Heart left ventricle (tissue), 16 donors: Measurements from ENCODE around the gene DAW1. TPM values are rescaled to one million over a fixed set of nuclear protein-coding genes. Genes with fewer than 3 reads are reported as not detected.

Experiments used
- ATAC-seq, 4 donors: fragments of 200-7000 bp; cut with Tn5 transposase; one replicate each; pipeline ENCODE4 v1.9.1; 2020 to 2022; ENCODE audit warnings: moderate library complexity in 4 of 4, mild to moderate bottlenecking in 3 of 4, moderate number of reproducible peaks in 1 of 4
- DNase-seq, 5 donors: peaks; one replicate each; pipeline ENCODE4 v3.0.0-alpha.2; 2020
- H3K27ac ChIP-seq, 12 donors: fragments of 200-600 bp; sonication (generic) in 4 of 12; one replicate each; pipeline versions ENCODE4 v1.5.0 to v1.8.0; 2016 to 2022; ENCODE audit warnings: mild to moderate bottlenecking in 2 of 12
- H3K27me3 ChIP-seq, 9 donors: fragments of 200-600 bp; sonication (generic) in 2 of 9; one replicate each; pipeline versions ENCODE4 v1.5.1 to v1.8.0; 2016 to 2022; ENCODE audit warnings: mild to moderate bottlenecking in 3 of 9
- H3K36me3 ChIP-seq, 9 donors: fragments of 200-600 bp; sonication (generic) in 2 of 9; one replicate each; pipeline versions ENCODE4 v1.5.0 to v1.8.0; 2018 to 2022; ENCODE audit warnings: mild to moderate bottlenecking in 2 of 9
- H3K4me1 ChIP-seq, 12 donors: fragments of 200-600 bp; sonication (generic) in 4 of 12; one replicate each; pipeline versions ENCODE4 v1.5.0 to v1.8.0; 2016 to 2022; ENCODE audit warnings: mild to moderate bottlenecking in 3 of 12
- H3K4me3 ChIP-seq, 12 donors: fragments of 200-600 bp; sonication (generic) in 4 of 12; one replicate each; pipeline versions ENCODE4 v1.5.0 to v1.8.0; 2017 to 2022; ENCODE audit warnings: mild to moderate bottlenecking in 9 of 12, moderate library complexity in 4 of 12
- H3K9me3 ChIP-seq, 12 donors: fragments of 200-600 bp; sonication (generic) in 4 of 12; one replicate each; pipeline versions ENCODE4 v1.5.0 to v1.8.0; 2016 to 2022; ENCODE audit warnings: mild to moderate bottlenecking in 1 of 12
- POLR2A ChIP-seq, 2 donors: fragments of 450-650 bp; IDR thresholded peaks; one replicate each; pipeline ENCODE4 v1.6.1; 2017; ENCODE audit warnings: antibody characterized with exemption in 2 of 2, mild to moderate bottlenecking in 2 of 2, moderate library complexity in 2 of 2
- WGBS, 4 donors: extraction: QIAGEN DNeasy Blood & Tissue Kit in 2 of 4; methylation state at CpG; one replicate each; pipeline versions ENCODE4 v1.1.5 to v1.1.7; 2013 to 2018; 5-methylcytosine and 5-hydroxymethylcytosine counted together
- intact Hi-C, 10 donors: fragments of 100-400 bp; cut with DNase I; formaldehyde crosslinking; loops; one replicate each; pipeline versions ENCODE4 v1.11.1 to v1.14.2; 2022
- polyA plus RNA-seq, 2 donors: library from polyadenylated mRNA; stranded (reverse); fragments of 200-250 nt; gene quantifications; one replicate each; pipeline ENCODE4 v1.2.3, GENCODE V29; 2013
- total RNA-seq, 9 donors: library from RNA; depleted of rRNA in 2 of 9; stranded (reverse); fragments of >200 nt in 2 of 9; fragmentation: NEBNext Ultra II Directional in 3 of 9; extraction: Animal tissue kit (Norgen Biotek cat#: 25700) in 3 of 9; gene quantifications; one replicate each; pipeline versions ENCODE4 v1.1.0 to v1.2.4, GENCODE V29; 2016 to 2023
- TF ChIP-seq, protein P1 (sequence below), 12 donors: fragments of 200-600 bp; sonication (generic) in 4 of 12; IDR thresholded peaks; one replicate each; pipeline versions ENCODE4 v1.5.0 to v1.8.0; 2018 to 2022; ENCODE audit warnings: antibody characterized with exemption in 12 of 12, mild to moderate bottlenecking in 5 of 12
- donor health status: ischemic (EF 13 %, LVEDD 7.1; RV severe dilation, severe dysfunction).
- donor health status: healthy with polysubstance abuse.
- donor health status: DM: no; HTN: yes; CAD: no.
- donor health status: DM: no; HTN: no; CAD: no.
- donor health status: ischemic (EF 25% LVEDD 6.9; RV normal size, moderate dysfunction).
- donor health status: ischemic (EF 25% LVEDD 5.7; RV mildly dilated, moderate dysfunction).
- donor health status: healthy.
- donor health status: DM: yes; HTN: yes; CAD: no.
- donor health status: ischemic (EF 35%, LVEDD 5.7; RV mildly dilated, moderate dysfunction).
- donor health status: nonischemic (EF 11% LVEDD 7.7; RV severe dilation, severe dysfunction).
- donor health status: DM: yes; HTN: yes; CAD: no.
- donor health status: PGD.
- donor health status: ischemic (EF 29% LVEDD 5.4; RV normal size, mild dysfunction).
- donor health status: nonischemic (EF 23%, LVEDD 6.1; RV moderate dilation, normal function).

The DAW1 gene
- total and polyA plus RNA-seq, 11 donors = 0.20 to 1.3 (median 0.47) TPM; not detected in 6

DNA sequence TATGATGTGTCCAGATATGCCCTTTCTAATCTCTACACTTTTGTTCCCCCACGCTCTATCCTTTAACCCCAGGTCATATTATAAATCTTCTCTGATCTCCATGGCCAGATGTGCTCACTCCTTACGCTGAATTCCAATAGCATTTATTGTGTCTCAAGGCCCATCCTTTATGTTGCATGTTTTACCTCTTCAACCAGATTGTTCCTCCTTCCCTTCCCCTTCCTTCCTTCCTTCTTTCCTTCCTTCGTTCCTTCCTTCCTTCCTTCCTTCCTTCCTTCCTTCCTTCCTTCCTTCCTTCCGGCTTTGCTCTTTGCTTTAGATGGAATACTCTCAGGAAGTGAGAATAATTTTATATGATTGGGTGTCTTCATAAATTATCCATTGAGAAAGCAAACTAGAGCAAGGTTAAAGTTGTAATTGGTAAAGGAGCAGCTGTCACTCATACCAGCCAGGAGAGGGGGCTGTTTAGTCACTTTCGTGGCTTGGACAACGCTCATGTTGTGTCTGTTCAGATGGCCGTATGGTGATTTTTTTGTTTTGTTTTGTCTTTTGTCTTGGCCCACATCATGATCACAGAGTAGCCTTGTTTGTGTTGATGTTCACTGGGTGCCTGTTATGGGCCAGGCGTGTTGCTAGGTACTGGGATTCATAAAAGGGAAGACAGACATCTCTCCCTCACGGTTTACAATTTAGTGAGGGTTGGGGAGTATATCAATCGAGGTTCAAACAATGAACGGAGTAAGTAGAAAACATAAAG, 68.0 kb downstream of the DAW1 start:
- 45 to 56% (median 52%) methylated on average over 10 to 11 of the region's 11 CpGs for WGBS, 4 donors

DNA sequence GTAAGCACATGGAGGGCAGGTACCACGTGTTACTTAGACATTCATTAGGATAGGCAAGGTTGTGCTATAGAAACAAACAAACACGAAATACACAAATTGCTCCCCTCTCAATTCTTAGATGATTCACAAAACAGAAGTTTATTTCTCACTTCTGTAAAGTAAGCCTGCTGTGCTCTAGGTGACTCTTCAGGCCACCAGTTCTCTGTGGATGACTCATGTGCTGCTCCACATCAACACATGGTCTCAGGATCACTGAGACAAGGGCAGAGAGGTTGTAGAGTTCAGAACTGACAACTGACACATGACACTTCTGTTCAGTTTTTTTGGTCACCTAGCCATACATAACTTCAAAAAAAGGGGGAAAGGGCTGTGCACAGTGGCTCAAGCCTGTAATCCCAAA, 70.6 kb downstream of the DAW1 start:
- ATAC-seq (peak in 3 of 4 donors; percentile 53 to 81 (median 66)), DNase-seq (no peak)
- Histone ChIP-seq H3K27me3 (no peaks in the 10 kb centered on the region), H3K4me1 (no peaks in the 10 kb centered on the region), H3K36me3 (no peaks in the 10 kb centered on the region), H3K4me3 (no peak overlapping the region), H3K9me3 (peaks cover 0 to 9% (median 0%) of the 10 kb centered on the region in 12 donors), H3K27ac (no peak overlapping the region)
- TF ChIP-seq, protein P1, sequence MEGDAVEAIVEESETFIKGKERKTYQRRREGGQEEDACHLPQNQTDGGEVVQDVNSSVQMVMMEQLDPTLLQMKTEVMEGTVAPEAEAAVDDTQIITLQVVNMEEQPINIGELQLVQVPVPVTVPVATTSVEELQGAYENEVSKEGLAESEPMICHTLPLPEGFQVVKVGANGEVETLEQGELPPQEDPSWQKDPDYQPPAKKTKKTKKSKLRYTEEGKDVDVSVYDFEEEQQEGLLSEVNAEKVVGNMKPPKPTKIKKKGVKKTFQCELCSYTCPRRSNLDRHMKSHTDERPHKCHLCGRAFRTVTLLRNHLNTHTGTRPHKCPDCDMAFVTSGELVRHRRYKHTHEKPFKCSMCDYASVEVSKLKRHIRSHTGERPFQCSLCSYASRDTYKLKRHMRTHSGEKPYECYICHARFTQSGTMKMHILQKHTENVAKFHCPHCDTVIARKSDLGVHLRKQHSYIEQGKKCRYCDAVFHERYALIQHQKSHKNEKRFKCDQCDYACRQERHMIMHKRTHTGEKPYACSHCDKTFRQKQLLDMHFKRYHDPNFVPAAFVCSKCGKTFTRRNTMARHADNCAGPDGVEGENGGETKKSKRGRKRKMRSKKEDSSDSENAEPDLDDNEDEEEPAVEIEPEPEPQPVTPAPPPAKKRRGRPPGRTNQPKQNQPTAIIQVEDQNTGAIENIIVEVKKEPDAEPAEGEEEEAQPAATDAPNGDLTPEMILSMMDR (IDR thresholded peaks at IDR 0.05) = no peak
- TF ChIP-seq POLR2A (IDR thresholded peaks at IDR 0.05) = no peak
- intact Hi-C loops = no loop called here
- 67 to 74% (median 72%) methylated on average over 2 of the region's 2 CpGs for WGBS, 4 donors

More for the DNA sequence above, 68.0 kb downstream of the DAW1 start:
- ATAC-seq (peak in 3 of 4 donors; percentile 54 to 57 (median 56)), DNase-seq (peak in 1 of 5 donors; percentile 9)
- H3K4me3 ChIP-seq = no peak overlapping the region
- intact Hi-C loops = loop anchor here in 2 of 10 donors (5.0 to 10.0 kb wide), 2 partner anchors 715 to 718 kb away; no protein-coding TSS in a partner anchor
- no peaks in the 10 kb centered on the region for H3K27me3 ChIP-seq
- no peak overlapping the region for H3K27ac ChIP-seq
- no peak for TF ChIP-seq POLR2A (IDR thresholded peaks at IDR 0.05)
- TF ChIP-seq, protein P1 (IDR thresholded peaks at IDR 0.05) = peak in 11 of 12 donors; percentile 14 to 57 (median 38)
- H3K9me3 ChIP-seq = no peaks in the 10 kb centered on the region
- no peaks in the 10 kb centered on the region for H3K36me3 ChIP-seq
- no peaks in the 10 kb centered on the region for H3K4me1 ChIP-seq

GRCh38 chr2:227942965-227943364, 71.5 kb downstream of the DAW1 start:
- no peaks in the 10 kb centered on the region for H3K36me3 ChIP-seq
- H3K27me3 ChIP-seq = no peaks in the 10 kb centered on the region
- DNase-seq = no peak
- ATAC-seq = no peak
- 43 to 97% (median 67%) methylated on average over 2 of the region's 2 CpGs for WGBS, 4 donors
- H3K9me3 ChIP-seq = peaks cover 0 to 9% (median 0%) of the 10 kb centered on the region in 12 donors
- TF ChIP-seq POLR2A (IDR thresholded peaks at IDR 0.05) = no peak
- TF ChIP-seq, protein P1 (IDR thresholded peaks at IDR 0.05) = no peak
- H3K4me1 ChIP-seq = no peaks in the 10 kb centered on the region
- no peak overlapping the region for H3K4me3 ChIP-seq
- intact Hi-C loops = no loop called here
- H3K27ac ChIP-seq = no peak overlapping the region

- 63 to 71% (median 69%) methylated on average over 3 of the region's 3 CpGs for whole genome bisulfite sequencing, 4 donors
- Histone ChIP-seq H3K4me3 (no peak overlapping the region), H3K27ac (no peak overlapping the region), H3K27me3 (no peaks in the 10 kb centered on the region), H3K9me3 (peaks cover 0 to 16% (median 0%) of the 10 kb centered on the region in 12 donors), H3K36me3 (no peaks in the 10 kb centered on the region), H3K4me1 (peaks cover 0 to 5% (median 0%) of the 10 kb centered on the region in 12 donors)
- no peak for ATAC-seq
- DNase-seq = no peak
- TF ChIP-seq, protein P1 (IDR thresholded peaks at IDR 0.05) = no peak
- TF ChIP-seq POLR2A (IDR thresholded peaks at IDR 0.05) = no peak
- intact Hi-C loops = no loop called here
These were observed 88.9 kb downstream of the DAW1 start for GRCh38 chr2:227960317-227960716.
